GM21447 (cell line): Measurements from ENCODE around the gene ARF6.
"Not testable (repeated sequence)": the region's sequence is repeated elsewhere in the genome, so short reads cannot be mapped to it uniquely, and the experiment has no call there.

Experiments used
- ATAC-seq: cut with Tn5 transposase; IDR thresholded peaks from one replicate; pipeline ENCODE4 v1.9.1; 2021; ENCODE audit not compliant: unreplicated experiment

Gene ARF6

GRCh38 chr14:49875640-49876198, 17.2 kb upstream of the ARF6 start:
- ATAC-seq = no peak

DNA sequence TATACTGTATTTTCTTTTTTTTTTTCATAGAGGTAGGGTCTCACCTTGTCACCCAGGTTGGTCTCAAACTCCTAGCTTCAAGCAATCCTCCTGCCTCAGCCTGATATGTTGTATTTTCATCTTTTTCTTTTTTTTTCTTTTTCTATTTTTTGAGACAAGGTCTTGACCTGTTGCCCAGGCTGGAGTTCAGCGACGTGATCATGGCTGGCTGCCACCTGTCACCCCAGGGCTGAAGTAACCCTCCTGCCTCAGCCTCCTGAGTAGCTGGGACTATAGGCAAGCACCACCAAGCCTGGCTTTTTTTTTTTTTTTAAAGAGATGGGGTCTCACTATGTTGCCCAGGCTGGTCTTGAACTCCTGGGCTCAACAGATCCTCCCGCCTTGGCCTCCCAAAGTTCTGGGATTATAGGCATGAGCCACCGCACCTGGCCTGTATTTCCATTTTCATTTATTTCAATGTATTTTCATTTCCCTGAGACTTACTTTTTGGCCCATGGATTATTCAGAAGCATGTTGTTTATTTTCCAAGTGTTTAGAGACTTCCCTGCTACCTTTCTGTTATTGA, 16.2 kb upstream of the ARF6 start:
- no peak for ATAC-seq

DNA sequence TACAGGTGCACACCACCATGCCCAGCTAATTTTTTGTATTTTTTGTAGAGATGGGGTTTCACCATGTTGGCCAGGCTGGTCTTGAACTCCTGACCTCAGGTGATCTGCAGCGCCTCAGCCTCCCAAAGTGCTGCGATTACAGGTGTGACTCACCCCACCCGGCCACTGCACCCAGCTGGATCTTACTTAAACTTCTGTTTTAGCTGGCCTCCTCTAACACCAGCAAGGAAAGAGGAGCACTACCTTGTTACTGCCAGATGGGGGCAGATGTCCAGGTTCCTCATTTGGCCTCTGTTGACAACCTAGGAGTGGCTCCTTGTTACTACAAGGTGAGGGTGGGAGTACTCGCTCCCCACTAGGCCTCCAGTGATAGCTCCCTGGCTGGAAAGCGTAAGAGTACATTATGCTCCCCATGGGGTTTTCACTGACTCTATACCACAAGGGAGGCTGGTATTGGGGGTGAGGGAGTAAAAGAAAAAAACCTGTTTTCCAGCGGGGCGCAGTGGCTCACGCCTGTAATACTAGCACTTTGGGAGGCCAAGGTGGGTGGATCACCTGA, 13.2 kb upstream of the ARF6 start:
- ATAC-seq = peak; percentile 78

- no peak for ATAC-seq
Measured at GRCh38 chr14:49880267-49881064, 12.4 kb upstream of the ARF6 start.

DNA sequence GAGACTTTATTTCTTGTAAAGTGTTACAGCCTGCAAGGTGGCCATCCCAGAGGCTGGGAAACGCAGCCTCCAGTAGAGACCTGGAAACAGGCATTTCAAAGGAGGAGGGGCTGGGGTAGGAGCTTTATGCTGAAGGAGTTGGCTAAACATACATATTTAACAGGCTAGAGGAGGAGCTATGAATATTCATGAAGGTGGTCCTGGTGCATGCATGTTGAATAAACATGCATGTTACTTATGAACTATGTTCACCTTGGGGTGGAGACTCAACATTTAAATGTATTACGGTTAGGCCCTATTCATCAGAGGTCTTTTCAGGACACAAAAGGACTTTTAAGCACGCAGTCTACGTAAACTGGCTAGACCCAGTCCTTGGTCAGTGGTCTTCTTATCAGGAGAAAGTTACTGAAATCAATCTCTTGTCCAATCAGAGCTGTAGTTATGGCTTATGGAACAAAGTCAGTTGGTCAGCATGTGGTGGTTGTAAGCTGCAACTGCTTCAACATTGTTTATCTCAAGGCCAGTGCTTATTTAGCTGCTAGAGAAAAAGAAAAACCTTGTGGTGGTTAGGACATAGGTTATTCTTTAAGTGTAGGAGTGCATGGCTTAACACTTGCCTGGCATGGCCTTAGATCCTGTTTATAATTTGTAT, 11.4 kb upstream of the ARF6 start:
- ATAC-seq = no peak

GRCh38 chr14:49882826-49883694, 9.8 kb upstream of the ARF6 start:
- no peak for ATAC-seq

DNA sequence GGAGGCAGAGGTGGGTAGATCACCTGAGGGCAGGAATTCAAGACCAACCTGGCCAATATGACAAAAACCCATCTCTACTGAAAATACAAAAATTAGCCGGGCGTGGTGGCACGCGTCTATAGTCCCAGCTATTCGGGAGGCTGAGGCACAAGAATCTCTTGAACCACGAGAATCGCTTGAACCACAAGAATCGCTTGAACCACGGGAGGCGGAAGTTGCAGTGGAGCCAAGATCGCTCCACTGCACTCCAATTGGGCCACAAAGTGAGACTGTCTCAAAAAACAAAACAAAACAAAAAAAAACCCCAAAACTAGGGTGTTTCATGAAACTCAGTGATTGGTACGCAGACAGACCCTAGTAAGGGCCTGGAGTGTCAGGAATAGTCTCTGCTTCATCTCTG, 6.4 kb upstream of the ARF6 start:
- no peak for ATAC-seq

- ATAC-seq = no peak
Measured at GRCh38 chr14:49888293-49888692, 4.6 kb upstream of the ARF6 start.

DNA sequence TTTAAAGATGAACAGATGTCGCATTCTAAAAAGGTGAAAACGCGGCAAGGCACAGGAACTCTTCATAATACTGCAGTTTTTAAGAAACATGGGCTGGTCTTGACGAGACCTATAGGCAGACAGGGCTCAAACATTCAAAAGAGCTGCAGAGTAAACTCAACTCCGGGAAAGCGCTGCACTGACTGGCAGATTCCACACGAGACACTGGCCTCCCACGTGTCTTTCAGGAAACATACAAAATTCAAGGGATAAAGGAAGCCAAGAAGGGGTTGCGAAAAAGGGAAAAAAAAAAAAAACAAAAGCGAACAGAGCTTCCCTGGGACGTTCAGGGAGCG, 614 bp upstream of the ARF6 start:
- peak; percentile 42 for ATAC-seq

DNA sequence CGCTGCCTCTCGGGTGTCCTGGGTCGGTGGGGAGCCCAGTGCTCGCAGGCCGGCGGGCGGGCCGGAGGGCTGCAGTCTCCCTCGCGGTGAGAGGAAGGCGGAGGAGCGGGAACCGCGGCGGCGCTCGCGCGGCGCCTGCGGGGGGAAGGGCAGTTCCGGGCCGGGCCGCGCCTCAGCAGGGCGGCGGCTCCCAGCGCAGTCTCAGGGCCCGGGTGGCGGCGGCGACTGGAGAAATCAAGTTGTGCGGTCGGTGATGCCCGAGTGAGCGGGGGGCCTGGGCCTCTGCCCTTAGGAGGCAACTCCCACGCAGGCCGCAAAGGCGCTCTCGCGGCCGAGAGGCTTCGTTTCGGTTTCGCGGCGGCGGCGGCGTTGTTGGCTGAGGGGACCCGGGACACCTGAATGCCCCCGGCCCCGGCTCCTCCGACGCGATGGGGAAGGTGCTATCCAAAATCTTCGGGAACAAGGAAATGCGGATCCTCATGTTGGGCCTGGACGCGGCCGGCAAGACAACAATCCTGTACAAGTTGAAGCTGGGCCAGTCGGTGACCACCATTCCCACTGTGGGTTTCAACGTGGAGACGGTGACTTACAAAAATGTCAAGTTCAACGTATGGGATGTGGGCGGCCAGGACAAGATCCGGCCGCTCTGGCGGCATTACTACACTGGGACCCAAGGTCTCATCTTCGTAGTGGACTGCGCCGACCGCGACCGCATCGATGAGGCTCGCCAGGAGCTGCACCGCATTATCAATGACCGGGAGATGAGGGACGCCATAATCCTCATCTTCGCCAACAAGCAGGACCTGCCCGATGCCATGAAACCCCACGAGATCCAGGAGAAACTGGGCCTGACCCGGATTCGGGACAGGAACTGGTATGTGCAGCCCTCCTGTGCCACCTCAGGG, 679 bp downstream of the ARF6 start:
- ATAC-seq = peak; percentile 40

DNA sequence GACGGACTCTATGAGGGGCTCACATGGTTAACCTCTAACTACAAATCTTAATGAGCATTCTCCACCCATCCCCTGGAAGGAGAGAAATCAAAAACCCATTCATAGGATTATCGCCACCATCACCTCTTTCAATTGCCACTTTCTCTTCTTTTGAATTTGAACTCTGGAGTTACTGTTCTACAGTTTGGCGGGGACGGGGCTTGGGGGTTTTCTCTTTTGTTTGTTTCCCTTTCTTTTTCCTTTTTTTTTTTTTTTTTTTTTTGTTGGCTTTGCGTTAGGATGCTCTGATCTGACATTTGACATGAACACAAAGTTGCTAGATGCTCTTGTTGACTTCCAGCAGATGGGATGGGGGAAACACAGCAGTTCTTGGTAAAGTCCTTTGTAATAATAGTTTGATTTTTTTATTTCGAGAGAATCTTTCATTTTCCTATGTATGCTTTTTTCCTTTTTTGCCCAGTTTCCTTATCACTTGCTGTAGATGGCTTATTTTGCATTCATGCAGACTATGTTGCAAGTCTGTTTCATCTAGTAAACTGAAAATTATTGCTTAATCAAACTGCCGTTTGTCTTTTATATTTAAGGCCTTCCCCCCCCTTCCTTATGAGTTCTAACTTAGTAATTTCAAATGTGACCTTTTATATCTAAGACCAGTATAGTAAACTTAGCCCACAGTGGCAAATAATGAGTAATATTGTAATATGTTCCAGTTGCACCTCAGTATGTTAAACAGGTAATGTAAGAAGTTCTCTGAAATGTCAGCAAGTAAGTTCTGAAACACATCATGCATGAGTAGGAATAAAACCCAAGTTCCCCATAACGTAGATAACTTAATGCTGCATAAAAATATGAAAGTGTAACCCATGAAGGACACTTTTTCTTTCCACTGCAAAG, 1.6 kb downstream of the ARF6 start:
- ATAC-seq = not testable (repeated sequence)

GRCh38 chr14:49895480-49895879, 2.6 kb downstream of the ARF6 start:
- ATAC-seq = no peak

GRCh38 chr14:49896272-49896671, 3.4 kb downstream of the ARF6 start:
- ATAC-seq = not testable (repeated sequence)

DNA sequence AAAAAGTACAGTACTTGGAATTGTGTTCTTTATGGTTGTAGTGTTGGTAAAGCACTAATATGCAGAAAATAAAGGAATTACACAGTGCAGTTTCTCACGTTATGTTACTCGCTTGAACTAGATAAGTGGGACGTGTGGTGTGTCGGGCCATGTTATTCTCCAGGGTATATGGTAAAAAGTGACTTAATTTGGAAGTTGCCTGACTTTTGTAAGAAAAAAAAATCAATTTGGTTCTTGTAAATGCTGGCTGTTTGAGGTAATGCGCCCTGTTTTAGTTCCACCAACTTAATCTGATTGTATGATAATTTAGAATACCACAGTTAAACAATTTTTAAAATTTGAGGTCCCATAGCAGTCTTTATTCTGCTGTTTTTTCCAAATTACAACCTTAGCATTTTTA, 4.1 kb downstream of the ARF6 start:
- no peak for ATAC-seq

GRCh38 chr14:49897414-49897813, 4.5 kb downstream of the ARF6 start:
- ATAC-seq = no peak

- ATAC-seq = no peak
Measured at GRCh38 chr14:49897965-49898364, 5.1 kb downstream of the ARF6 start.

GRCh38 chr14:49898485-49898884, 5.6 kb downstream of the ARF6 start:
- no peak for ATAC-seq

- ATAC-seq = no peak
Measured at GRCh38 chr14:49900973-49901372, 8.1 kb downstream of the ARF6 start.
